ENCODE data around the gene RAB31.
"Not testable (repeated sequence)": the region's sequence is repeated elsewhere in the genome, so short reads cannot be mapped to it uniquely, and the experiment has no call there.

Gene RAB31

GRCh38 chr18:9869715-9870430 is 161.8 kb downstream of the RAB31 start:
- peak; percentile 35 for DNase-seq

- DNase-seq, result no peak
These were observed 162.4 kb downstream of the RAB31 start for GRCh38 chr18:9870431-9871008.

GRCh38 chr18:9871244-9871746 is 163.2 kb downstream of the RAB31 start:
- no peak for DNase-seq

GRCh38 chr18:9872823-9873222 is 164.7 kb downstream of the RAB31 start:
- no peak for DNase-seq

- DNase-seq, result no peak
These were observed 166.6 kb downstream of the RAB31 start for GRCh38 chr18:9874728-9875127.

- no peak for DNase-seq
These were observed 168.2 kb downstream of the RAB31 start for GRCh38 chr18:9876212-9876866.

- no peak for DNase-seq
These were observed 169.0 kb downstream of the RAB31 start for GRCh38 chr18:9876867-9877654.

GRCh38 chr18:9877655-9878014 is 169.5 kb downstream of the RAB31 start:
- DNase-seq, result no peak

- DNase-seq, result no peak
These were observed 170.0 kb downstream of the RAB31 start for GRCh38 chr18:9878095-9878494.

- DNase-seq, result no peak
These were observed 170.7 kb downstream of the RAB31 start for GRCh38 chr18:9878783-9879242.

GRCh38 chr18:9884090-9884489 is 176.0 kb downstream of the RAB31 start:
- DNase-seq, result no peak

- DNase-seq, result no peak
These were observed 176.5 kb downstream of the RAB31 start for GRCh38 chr18:9884532-9885140.

GRCh38 chr18:9885170-9886004 is 177.3 kb downstream of the RAB31 start, which contains the start of gene TXNDC2:
TSS of gene TXNDC2 (plus strand) at chr18:9885973. CDS start at chr18:9886681, 708 bp downstream.
- DNase-seq, result no peak

GRCh38 chr18:9886005-9886348 is 177.9 kb downstream of the RAB31 start:
- no peak for DNase-seq

GRCh38 chr18:9887992-9888391 is 179.9 kb downstream of the RAB31 start:
- no peak for DNase-seq

GRCh38 chr18:9890196-9890595 is 182.1 kb downstream of the RAB31 start:
- no peak for DNase-seq

GRCh38 chr18:9890957-9891356 is 182.9 kb downstream of the RAB31 start:
- DNase-seq, result no peak

GRCh38 chr18:9891515-9891914 is 183.4 kb downstream of the RAB31 start:
- not testable (repeated sequence) for DNase-seq

- DNase-seq, result no peak
These were observed 186.5 kb downstream of the RAB31 start for GRCh38 chr18:9894454-9895068.

- no peak for DNase-seq
These were observed 189.0 kb downstream of the RAB31 start for GRCh38 chr18:9897129-9897528.

GRCh38 chr18:9897787-9898291 is 189.7 kb downstream of the RAB31 start:
- DNase-seq, result not testable (repeated sequence)
